GM12865 (cell line): ENCODE measurements around the gene RASSF4.

ENCODE experiments used
- DNase-seq: peaks from one replicate; pipeline ENCODE4 v3.0.0; 2010; ENCODE audit warnings: low read depth
- H3K4me3 ChIP-seq: 2 replicates; pipeline ENCODE4 v1.5.1; 2011; ENCODE audit warnings: mild to moderate bottlenecking, low read depth, low read length, control low read depth
- TF ChIP-seq, protein P1 (sequence below): IDR thresholded peaks from 2 replicates; pipeline ENCODE4 v1.5.1; 2011; ENCODE audit warnings: low read length, control low read depth, low read depth, inconsistent platforms; ENCODE audit not compliant: insufficient read depth; ENCODE audit errors: missing control alignments

RASSF4 gene

GRCh38 chr10:44932517-44933450 is 26.8 kb upstream of the RASSF4 start:
- DNase-seq: peak; percentile 93

GRCh38 chr10:44933451-44934321 is 25.9 kb upstream of the RASSF4 start:
- H3K4me3 ChIP-seq: no peak overlapping the region
- TF ChIP-seq, protein P1, sequence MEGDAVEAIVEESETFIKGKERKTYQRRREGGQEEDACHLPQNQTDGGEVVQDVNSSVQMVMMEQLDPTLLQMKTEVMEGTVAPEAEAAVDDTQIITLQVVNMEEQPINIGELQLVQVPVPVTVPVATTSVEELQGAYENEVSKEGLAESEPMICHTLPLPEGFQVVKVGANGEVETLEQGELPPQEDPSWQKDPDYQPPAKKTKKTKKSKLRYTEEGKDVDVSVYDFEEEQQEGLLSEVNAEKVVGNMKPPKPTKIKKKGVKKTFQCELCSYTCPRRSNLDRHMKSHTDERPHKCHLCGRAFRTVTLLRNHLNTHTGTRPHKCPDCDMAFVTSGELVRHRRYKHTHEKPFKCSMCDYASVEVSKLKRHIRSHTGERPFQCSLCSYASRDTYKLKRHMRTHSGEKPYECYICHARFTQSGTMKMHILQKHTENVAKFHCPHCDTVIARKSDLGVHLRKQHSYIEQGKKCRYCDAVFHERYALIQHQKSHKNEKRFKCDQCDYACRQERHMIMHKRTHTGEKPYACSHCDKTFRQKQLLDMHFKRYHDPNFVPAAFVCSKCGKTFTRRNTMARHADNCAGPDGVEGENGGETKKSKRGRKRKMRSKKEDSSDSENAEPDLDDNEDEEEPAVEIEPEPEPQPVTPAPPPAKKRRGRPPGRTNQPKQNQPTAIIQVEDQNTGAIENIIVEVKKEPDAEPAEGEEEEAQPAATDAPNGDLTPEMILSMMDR: no peak
- DNase-seq: no peak

More at GRCh38 chr10:44932517-44933450, 26.8 kb upstream of the RASSF4 start:
- no peak overlapping the region for H3K4me3 ChIP-seq
- TF ChIP-seq, protein P1: peak; percentile 99

DNA sequence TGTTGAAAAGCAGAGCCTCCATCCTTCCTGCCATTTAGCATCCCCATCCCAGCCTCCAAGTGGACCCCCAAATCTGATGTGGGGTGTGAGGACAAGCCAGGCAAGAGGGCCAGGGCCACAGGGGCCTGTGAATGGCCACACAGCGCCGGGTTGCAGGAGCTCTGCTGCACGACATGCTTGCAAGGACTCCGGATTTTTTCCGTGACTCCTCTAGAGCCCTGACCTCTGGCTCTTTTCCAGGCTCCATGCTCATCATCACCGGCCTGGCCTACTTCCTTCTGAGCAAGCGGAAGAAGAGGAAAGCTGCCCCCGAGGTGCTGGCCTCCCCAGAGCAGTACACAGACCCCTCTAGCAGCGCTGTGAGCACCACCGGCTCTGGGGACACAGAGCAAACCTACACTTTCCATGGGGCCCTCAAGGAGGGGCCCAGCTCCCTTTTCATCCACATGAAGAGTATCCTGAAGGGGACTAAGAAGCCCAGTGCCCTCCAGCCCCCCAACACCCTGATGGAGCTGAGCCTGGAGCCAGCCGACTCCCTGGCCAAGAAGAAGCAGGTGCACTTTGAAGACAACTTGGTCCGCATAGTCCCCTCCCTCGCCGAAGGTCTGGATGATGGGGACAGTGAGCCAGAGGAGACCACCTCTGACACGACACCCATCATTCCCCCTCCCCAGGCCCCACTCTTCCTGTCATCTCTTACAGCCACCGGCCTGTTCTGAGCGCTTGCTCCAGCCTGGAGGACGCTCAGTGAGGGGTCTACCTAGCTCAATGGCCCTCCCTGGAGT is 25.0 kb upstream of the RASSF4 start:
- DNase-seq: no peak
- TF ChIP-seq, protein P1: no peak
- no peak overlapping the region for H3K4me3 ChIP-seq

DNA sequence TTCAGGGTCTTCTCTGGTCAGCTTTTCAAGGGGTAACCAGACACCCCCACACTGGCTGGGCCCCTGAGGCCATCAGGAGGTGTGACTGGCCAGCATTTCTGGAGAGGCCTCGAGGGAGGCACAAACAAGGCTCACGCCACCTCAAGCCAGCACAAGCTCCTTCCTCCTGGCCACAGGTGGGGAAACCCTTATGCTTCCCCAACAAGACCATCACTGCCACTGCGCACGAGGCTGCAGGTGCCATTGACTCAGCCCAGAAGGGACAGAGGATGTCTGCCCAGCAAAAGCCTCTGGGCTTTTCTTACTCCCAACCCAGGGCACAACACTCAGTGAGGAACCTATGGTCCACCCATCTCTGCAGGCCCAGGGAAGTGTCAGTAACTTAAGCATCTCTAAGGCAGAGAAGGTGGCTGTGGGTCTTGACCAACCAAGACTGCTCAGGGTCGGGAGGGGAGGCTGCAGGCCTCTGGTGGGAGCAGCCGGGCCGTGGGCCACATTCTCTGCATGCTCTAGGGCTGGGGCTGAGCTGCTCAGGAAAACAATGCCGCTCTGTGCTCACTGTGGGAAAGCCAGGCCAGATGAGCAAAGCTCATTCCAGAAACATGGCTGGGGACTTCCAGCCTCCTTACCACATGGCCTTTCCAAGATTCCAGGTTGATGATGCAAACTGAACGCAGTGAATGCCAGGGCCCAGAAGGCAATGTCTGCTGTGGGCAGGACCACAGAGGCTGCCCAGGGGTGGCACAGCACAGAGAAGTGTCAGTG is 24.2 kb upstream of the RASSF4 start:
- no peak overlapping the region for H3K4me3 ChIP-seq
- TF ChIP-seq, protein P1: no peak
- DNase-seq: no peak

- no peak for DNase-seq
- TF ChIP-seq, protein P1: no peak
- H3K4me3 ChIP-seq: no peak overlapping the region
These were observed 23.7 kb upstream of the RASSF4 start for GRCh38 chr10:44935966-44936295.

DNA sequence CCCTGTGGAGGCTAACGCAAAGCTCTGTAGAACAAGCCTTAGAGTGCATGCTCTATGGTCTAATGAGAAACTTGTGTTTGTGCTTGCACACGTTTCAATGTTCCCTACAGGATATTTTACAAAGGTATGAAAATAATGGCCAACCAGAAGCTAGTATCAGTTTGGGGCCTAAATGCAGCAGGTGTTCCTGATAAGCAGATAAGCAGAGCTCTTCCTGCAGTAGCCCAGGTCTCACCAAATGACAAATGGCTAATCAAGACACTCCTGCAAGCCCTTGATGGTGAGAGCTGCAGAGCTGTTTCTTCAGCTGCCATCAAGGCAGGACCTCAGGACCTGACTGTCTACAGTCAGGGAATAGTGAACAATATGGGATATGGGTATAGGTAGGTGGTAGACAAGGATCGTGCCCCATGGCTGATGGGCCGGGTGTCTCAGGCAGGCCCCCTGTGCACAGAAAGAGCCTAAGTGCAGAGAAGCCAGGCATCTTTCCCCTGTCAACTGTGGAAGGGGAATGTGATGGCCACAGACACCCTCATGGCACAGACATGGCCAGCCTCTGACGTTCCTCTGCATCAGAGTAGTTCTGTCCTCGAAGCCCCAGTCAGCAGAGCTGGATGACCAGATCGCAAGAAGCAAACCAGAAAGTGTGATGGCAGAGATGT is 23.2 kb upstream of the RASSF4 start:
- H3K4me3 ChIP-seq: no peak overlapping the region
- DNase-seq: no peak
- TF ChIP-seq, protein P1: no peak
